Lower leg skin (tissue), 3 donors: ENCODE data around the gene CCR6.

ENCODE experiments used
- CTCF ChIP-seq, 3 donors: fragments of 450-650 bp; IDR thresholded peaks; one replicate each; pipeline ENCODE4 v1.5.1; 2016; ENCODE audit warnings: antibody characterized with exemption in 3 of 3, mild to moderate bottlenecking in 3 of 3, moderate library complexity in 2 of 3
- POLR2A ChIP-seq, 2 donors: fragments of 450-650 bp; IDR thresholded peaks; one replicate each; pipeline ENCODE4 v1.6.1; 2016 to 2017; ENCODE audit warnings: antibody characterized with exemption in 2 of 2, mild to moderate bottlenecking in 1 of 2, moderate library complexity in 1 of 2

- TF ChIP-seq CTCF (IDR thresholded peaks at IDR 0.05) (no peak), POLR2A (IDR thresholded peaks at IDR 0.05) (no peak)
Measured at GRCh38 chr6:167116109-167116837, 6.6 kb upstream of the CCR6 start.
